NT2/D1 (cell line): ENCODE results near the gene TRAF3IP1.
"Not testable (repeated sequence)": the region's sequence is repeated elsewhere in the genome, so short reads cannot be mapped to it uniquely, and the experiment has no call there.

Source experiments
- SUZ12 ChIP-seq: IDR thresholded peaks from 2 replicates; pipeline ENCODE4 v1.6.1; 2011; ENCODE audit not compliant: insufficient read length, insufficient read depth; ENCODE audit errors: extremely low read depth
- YY1 ChIP-seq: IDR thresholded peaks from 2 replicates; pipeline ENCODE4 v1.6.1; 2011; ENCODE audit not compliant: insufficient read length, insufficient read depth

GRCh38 chr2:238372277-238372676 is 52.0 kb downstream of the TRAF3IP1 start:
- TF ChIP-seq SUZ12, YY1: not testable (repeated sequence)
